ENCODE results near the gene CLIC3.

DNA sequence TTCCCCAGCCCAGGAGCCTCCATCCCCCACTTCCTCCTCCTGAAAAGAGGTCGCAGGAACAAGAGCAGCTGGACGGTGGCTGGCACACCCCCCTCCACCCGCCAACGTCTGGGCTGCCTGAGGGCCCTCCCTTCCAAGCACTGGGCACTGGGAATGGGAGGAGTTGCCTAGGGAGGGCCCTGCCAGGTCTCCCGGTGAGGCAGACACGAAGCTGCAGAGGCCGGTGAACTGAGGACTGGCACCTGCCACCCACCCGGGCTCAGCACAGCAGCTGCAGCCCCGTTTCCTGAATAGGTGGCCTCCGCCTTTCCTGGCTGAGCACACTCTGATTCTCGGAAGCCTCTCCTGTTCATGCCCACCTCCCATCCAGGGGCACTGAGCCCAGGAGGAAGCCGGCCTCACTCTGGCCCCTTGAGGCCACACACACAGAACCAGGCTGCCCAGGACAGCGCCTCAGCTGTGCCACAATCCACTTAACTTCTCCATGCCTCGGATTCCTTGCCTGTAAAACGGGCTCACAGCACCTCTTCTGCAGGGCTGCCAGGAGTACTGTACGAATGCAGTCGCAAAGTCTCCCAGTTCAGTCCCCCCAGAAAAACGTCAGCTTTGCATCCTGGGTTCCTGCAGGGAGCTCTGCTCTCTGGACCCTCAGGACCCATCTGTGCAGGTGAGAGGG is 48.3 kb upstream of the CLIC3 start:
- TF ChIP-seq, protein P1, sequence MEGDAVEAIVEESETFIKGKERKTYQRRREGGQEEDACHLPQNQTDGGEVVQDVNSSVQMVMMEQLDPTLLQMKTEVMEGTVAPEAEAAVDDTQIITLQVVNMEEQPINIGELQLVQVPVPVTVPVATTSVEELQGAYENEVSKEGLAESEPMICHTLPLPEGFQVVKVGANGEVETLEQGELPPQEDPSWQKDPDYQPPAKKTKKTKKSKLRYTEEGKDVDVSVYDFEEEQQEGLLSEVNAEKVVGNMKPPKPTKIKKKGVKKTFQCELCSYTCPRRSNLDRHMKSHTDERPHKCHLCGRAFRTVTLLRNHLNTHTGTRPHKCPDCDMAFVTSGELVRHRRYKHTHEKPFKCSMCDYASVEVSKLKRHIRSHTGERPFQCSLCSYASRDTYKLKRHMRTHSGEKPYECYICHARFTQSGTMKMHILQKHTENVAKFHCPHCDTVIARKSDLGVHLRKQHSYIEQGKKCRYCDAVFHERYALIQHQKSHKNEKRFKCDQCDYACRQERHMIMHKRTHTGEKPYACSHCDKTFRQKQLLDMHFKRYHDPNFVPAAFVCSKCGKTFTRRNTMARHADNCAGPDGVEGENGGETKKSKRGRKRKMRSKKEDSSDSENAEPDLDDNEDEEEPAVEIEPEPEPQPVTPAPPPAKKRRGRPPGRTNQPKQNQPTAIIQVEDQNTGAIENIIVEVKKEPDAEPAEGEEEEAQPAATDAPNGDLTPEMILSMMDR (IDR thresholded peaks at IDR 0.05) = no peak
- no peak for TF ChIP-seq POLR2A (IDR thresholded peaks at IDR 0.05)
